ENCODE measurements around the gene ZBTB21.

ZBTB21 gene

DNA sequence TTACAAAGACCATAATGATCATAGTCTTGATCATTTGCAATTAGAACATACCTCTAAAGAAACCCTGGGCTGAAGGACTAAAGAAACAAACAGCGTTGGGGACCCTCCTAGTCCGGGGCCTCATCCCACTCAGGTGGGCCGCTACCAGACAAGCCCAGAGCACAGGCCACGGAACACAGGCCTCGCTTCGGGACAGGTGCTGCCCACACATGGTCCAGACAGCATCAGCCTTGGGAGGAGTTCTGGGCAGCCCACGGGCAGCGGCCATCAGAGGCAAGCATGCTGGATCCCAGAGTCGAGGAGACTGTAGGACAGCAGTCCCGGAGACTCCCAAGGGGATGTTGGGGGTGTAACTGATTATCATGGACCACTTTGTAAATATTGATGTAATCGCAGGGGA is 61.3 kb downstream of the ZBTB21 start:
- DNase-seq (ENCODE audit: low spot score): no peak
- H3K36me3 Mint-ChIP-seq (ENCODE audit: low read depth): no peaks in the 10 kb centered on the region
- H3K4me1 Mint-ChIP-seq (ENCODE audit: low read depth): no peaks in the 10 kb centered on the region
- H3K27me3 Mint-ChIP-seq (ENCODE audit: low read depth): peaks cover 15% of the 10 kb centered on the region
- no peak overlapping the region for H3K4me3 Mint-ChIP-seq
- no peaks in the 10 kb centered on the region for H3K9me3 Mint-ChIP-seq
- no peak overlapping the region for H3K27ac Mint-ChIP-seq

- Mint-ChIP-seq H3K4me3 (no peak overlapping the region), H3K9me3 (no peaks in the 10 kb centered on the region), H3K27me3 (ENCODE audit: low read depth) (peaks cover 15% of the 10 kb centered on the region), H3K27ac (no peak overlapping the region), H3K36me3 (ENCODE audit: low read depth) (no peaks in the 10 kb centered on the region), H3K4me1 (ENCODE audit: low read depth) (no peaks in the 10 kb centered on the region)
- no peak for DNase-seq (ENCODE audit: low spot score)
These were observed 61.9 kb downstream of the ZBTB21 start for GRCh38 chr21:41948078-41948895.

DNA sequence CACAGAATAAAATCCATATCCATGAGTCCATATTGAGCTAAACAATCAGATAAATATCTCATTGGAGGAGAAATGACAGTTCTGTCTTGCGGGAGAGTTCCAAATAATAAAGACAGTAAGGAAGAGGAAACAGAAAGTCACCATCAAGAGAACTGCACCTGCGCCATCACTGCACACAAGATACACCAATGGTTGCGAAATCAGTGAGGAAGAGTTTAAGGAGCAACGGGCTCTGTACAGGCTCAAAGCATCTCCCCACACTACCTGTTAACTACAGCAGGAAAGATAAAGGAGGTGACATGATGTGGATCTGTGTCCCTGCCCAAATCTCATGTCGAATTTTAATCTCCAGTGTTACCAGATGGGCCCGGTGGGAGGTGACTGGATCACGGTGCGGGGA is 64.2 kb downstream of the ZBTB21 start:
- H3K27ac Mint-ChIP-seq: no peak overlapping the region

DNA sequence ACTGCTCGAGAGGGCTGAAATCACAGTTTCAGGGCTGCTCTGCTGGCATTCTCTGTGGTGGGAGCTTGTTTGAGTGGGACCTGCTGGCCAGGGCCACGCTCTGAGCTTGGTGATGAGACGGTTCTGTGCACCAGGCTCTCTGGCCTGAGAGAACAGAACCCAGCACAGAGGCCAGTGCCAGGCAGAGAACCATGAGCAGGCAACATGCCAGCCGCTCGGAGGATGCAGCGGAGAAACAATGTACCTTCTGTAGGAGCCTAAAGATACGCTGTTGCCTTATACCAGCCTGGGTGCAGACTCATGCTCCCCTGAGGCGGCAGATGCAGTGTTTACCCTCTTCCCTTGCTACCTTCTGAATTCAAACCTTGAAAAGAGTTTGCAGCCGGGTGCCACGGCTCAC is 66.3 kb downstream of the ZBTB21 start:
- no peaks in the 10 kb centered on the region for H3K27me3 Mint-ChIP-seq (ENCODE audit: low read depth)
- no peaks in the 10 kb centered on the region for H3K36me3 Mint-ChIP-seq (ENCODE audit: low read depth)
- H3K4me1 Mint-ChIP-seq (ENCODE audit: low read depth): no peaks in the 10 kb centered on the region
- no peak overlapping the region for H3K4me3 Mint-ChIP-seq
- H3K27ac Mint-ChIP-seq: no peak overlapping the region
- H3K9me3 Mint-ChIP-seq: no peaks in the 10 kb centered on the region
- no peak for DNase-seq (ENCODE audit: low spot score)

More for the DNA sequence above, 64.2 kb downstream of the ZBTB21 start:
- H3K4me1 Mint-ChIP-seq (ENCODE audit: low read depth): no peaks in the 10 kb centered on the region
- no peak overlapping the region for H3K4me3 Mint-ChIP-seq
- no peaks in the 10 kb centered on the region for H3K9me3 Mint-ChIP-seq
- DNase-seq (ENCODE audit: low spot score): no peak
- H3K36me3 Mint-ChIP-seq (ENCODE audit: low read depth): no peaks in the 10 kb centered on the region
- H3K27me3 Mint-ChIP-seq (ENCODE audit: low read depth): no peaks in the 10 kb centered on the region

GRCh38 chr21:41942457-41942856 is 67.7 kb downstream of the ZBTB21 start:
- DNase-seq (ENCODE audit: low spot score): no peak
- H3K9me3 Mint-ChIP-seq: no peaks in the 10 kb centered on the region
- H3K4me1 Mint-ChIP-seq (ENCODE audit: low read depth): no peaks in the 10 kb centered on the region
- H3K27me3 Mint-ChIP-seq (ENCODE audit: low read depth): peaks cover 2% of the 10 kb centered on the region
- no peak overlapping the region for H3K27ac Mint-ChIP-seq
- H3K36me3 Mint-ChIP-seq (ENCODE audit: low read depth): no peaks in the 10 kb centered on the region
- no peak overlapping the region for H3K4me3 Mint-ChIP-seq

GRCh38 chr21:41941941-41942340 is 68.2 kb downstream of the ZBTB21 start:
- no peaks in the 10 kb centered on the region for H3K9me3 Mint-ChIP-seq
- H3K4me3 Mint-ChIP-seq: no peak overlapping the region
- no peak overlapping the region for H3K27ac Mint-ChIP-seq
- no peak for DNase-seq (ENCODE audit: low spot score)
- H3K27me3 Mint-ChIP-seq (ENCODE audit: low read depth): peaks cover 2% of the 10 kb centered on the region
- H3K36me3 Mint-ChIP-seq (ENCODE audit: low read depth): no peaks in the 10 kb centered on the region
- H3K4me1 Mint-ChIP-seq (ENCODE audit: low read depth): no peaks in the 10 kb centered on the region

GRCh38 chr21:41940431-41940830 is 69.7 kb downstream of the ZBTB21 start:
- H3K36me3 Mint-ChIP-seq (ENCODE audit: low read depth): no peaks in the 10 kb centered on the region
- H3K27ac Mint-ChIP-seq: no peak overlapping the region
- DNase-seq (ENCODE audit: low spot score): no peak
- H3K4me1 Mint-ChIP-seq (ENCODE audit: low read depth): no peaks in the 10 kb centered on the region
- H3K4me3 Mint-ChIP-seq: no peak overlapping the region
- no peaks in the 10 kb centered on the region for H3K9me3 Mint-ChIP-seq
- H3K27me3 Mint-ChIP-seq (ENCODE audit: low read depth): peaks cover 2% of the 10 kb centered on the region

- Mint-ChIP-seq H3K9me3 (no peaks in the 10 kb centered on the region), H3K4me1 (ENCODE audit: low read depth) (no peaks in the 10 kb centered on the region), H3K36me3 (ENCODE audit: low read depth) (no peaks in the 10 kb centered on the region), H3K27me3 (ENCODE audit: low read depth) (peaks cover 2% of the 10 kb centered on the region), H3K4me3 (no peak overlapping the region), H3K27ac (no peak overlapping the region)
- no peak for DNase-seq (ENCODE audit: low spot score)
These were observed 70.8 kb downstream of the ZBTB21 start for GRCh38 chr21:41939391-41939790.
